Stimulated activated naive CD8-positive, alpha-beta T cell treated with anti-CD3 and anti-CD28 coated beads, Interleukin-15, Interleukin-2, amounts not matched to agents 100 ng/mL and 50 ng/mL, for 24 hours (primary cell): ENCODE measurements around the gene SLCO2B1.

Experiments used
- H3K27ac Mint-ChIP-seq: one replicate; pipeline ENCODE4 v1.8.0; 2021; ENCODE audit warnings: mild to moderate bottlenecking, mixed read lengths
- H3K27me3 Mint-ChIP-seq: one replicate; pipeline ENCODE4 v1.8.0; 2021; ENCODE audit warnings: mixed read lengths
- H3K36me3 Mint-ChIP-seq: one replicate; pipeline ENCODE4 v1.8.0; 2021; ENCODE audit warnings: low read depth, mixed read lengths
- H3K4me1 Mint-ChIP-seq: one replicate; pipeline ENCODE4 v1.8.0; 2021; ENCODE audit warnings: low read depth, mixed read lengths
- H3K4me3 Mint-ChIP-seq: one replicate; pipeline ENCODE4 v1.8.0; 2021; ENCODE audit warnings: mild to moderate bottlenecking, mixed read lengths
- H3K9me3 Mint-ChIP-seq: one replicate; pipeline ENCODE4 v1.8.0; 2021; ENCODE audit warnings: mixed read lengths

The SLCO2B1 gene

DNA sequence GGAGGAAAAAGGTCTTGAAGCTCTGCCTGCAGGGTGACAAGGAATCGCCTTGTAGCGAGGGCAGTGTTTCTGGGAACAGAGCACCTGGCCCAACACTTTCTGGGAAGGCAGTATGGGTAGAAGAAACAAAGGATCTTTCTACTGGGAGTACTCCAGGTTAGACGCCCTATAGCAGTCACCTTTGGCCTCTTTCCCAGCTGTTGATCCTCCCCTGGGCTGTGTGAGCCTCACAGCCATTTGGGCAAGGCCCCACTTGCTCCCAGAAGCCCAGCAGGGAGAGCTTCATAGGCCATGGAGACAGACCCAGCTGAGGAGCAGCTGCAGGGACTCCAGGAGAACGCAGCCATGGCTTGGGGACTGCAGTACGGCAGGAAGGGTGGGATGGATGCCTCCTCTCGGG, 1.2 kb downstream of the SLCO2B1 start:
- Mint-ChIP-seq H3K4me1 (no peaks in the 10 kb centered on the region), H3K27ac (no peak overlapping the region), H3K4me3 (no peak overlapping the region), H3K36me3 (no peaks in the 10 kb centered on the region), H3K9me3 (no peaks in the 10 kb centered on the region), H3K27me3 (no peaks in the 10 kb centered on the region)

DNA sequence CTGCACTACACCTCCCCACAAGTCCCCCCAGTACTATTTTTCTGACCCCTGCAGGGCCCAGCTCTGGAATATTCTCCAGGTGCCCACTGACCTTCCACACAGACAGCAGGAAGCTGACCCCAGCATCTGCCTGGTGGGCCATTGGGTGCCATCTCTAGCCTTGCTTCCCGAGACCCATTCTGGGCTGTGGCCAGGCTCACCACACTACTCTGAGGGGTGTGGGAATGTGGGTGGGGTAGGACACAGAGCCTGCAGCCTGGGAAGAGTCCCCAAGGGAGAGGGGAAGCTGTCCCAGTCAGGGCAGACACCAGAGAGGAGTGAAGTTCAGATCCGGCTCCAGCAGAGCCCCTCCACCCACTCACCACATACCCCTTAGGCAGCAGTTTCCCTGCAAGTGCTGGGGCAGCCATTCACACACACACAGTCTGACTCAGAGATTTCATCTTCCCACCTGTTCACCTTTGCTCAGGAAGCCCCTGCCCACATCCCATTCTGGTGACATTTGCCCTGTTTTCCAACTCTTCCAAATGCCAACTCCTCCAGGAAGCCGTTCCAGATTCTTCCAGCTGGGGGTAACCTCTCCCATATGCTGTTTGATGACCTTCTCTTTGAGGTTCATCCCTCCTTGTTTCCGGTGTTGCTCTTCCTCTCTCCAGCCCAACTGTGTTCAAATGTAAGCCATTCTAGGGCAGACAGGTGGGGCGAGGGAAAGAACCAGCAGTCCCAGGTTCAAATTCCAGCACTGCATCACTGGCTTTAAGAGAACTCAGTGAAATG, 1.9 kb downstream of the SLCO2B1 start:
- no peak overlapping the region for H3K4me3 Mint-ChIP-seq
- H3K9me3 Mint-ChIP-seq: no peaks in the 10 kb centered on the region
- no peaks in the 10 kb centered on the region for H3K4me1 Mint-ChIP-seq
- H3K36me3 Mint-ChIP-seq: no peaks in the 10 kb centered on the region
- no peak overlapping the region for H3K27ac Mint-ChIP-seq
- no peaks in the 10 kb centered on the region for H3K27me3 Mint-ChIP-seq

DNA sequence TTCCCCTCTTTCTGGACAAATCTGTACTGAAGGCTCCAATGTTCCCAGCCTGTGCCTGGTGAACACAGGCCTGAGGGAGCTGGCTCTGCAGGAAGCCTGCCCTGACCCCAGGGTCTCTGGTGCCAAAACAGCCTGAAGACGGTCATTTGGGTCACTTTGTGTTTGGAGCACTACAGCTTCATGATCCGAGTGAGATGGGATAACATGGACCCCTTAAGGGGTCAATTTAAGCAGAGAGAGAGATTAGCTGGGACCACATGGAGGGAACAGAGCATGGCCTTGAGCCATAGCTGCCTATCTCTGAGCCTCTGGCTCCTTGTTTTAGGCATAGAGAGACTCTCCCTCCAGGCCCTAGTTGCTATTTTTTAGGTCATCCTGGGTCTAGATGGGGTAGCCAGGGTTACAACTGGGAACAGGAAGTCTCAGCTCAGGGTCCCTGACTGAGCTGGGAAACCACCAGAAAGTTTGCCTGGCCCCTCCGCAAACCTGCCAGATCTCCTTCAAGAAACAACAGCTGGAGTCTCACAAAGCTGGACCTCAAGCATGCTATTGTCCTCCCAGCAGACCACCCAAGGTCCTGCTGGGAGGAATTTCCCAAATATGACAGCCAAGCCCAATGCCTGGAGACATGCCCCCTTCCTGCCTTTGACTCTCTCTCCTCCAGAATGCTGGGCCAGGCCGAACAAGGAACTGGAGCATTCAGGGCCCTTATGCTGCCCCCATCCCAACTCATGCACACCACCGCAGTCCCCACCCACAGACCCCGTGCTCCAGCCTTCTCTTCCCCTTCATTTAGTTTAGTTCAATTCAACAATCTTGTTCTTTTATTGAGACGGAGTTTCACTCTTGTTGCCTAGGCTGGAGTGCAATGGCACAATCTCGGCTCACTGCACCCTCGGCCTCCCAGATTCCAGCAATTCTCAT, 4.0 kb downstream of the SLCO2B1 start:
- Mint-ChIP-seq H3K9me3 (no peaks in the 10 kb centered on the region), H3K4me3 (no peak overlapping the region), H3K27me3 (no peaks in the 10 kb centered on the region), H3K36me3 (no peaks in the 10 kb centered on the region), H3K4me1 (no peaks in the 10 kb centered on the region), H3K27ac (no peak overlapping the region)

DNA sequence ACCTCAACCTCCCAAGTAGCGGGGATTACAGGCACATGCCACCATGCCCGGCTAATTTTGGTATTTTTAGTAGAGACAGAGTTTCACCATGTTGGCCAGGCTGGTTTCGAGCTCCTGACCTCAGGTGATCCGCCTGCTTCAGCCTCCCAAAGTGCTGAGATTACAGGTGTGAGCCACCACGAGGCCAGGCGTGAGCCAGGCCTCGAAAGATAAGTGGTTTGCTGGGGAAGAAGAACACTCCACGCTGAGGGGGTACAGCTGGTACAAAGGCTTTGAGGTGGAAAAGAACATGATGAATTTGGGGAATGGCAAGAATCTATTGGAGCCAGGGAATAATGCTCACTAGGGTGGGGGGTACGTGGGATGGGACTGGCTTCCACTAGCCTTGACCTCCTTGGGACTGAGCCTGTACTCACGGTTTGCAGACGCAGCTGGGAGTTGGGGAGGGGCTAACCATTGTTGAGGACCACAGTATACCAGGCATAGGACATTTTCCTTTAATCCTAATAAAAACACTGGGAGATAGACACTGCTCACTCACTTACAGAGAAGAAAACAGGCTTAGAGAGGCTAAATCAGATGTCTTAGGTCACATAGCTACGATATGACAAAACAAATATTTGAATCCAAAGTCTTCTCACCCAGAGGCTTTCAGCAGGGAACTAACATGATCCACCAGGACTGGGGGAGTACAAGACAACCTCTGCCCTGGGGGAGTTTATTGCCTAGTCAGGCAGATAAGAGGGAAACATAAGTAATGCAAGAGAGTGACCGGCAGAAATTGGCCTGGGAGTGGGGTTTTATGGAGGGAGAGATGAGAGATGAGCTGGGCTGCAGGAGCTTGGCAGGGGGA, 4.9 kb downstream of the SLCO2B1 start:
- no peak overlapping the region for H3K27ac Mint-ChIP-seq
- H3K4me3 Mint-ChIP-seq: no peak overlapping the region
- no peaks in the 10 kb centered on the region for H3K36me3 Mint-ChIP-seq
- H3K27me3 Mint-ChIP-seq: no peaks in the 10 kb centered on the region
- no peaks in the 10 kb centered on the region for H3K4me1 Mint-ChIP-seq
- peaks cover 4% of the 10 kb centered on the region for H3K9me3 Mint-ChIP-seq

DNA sequence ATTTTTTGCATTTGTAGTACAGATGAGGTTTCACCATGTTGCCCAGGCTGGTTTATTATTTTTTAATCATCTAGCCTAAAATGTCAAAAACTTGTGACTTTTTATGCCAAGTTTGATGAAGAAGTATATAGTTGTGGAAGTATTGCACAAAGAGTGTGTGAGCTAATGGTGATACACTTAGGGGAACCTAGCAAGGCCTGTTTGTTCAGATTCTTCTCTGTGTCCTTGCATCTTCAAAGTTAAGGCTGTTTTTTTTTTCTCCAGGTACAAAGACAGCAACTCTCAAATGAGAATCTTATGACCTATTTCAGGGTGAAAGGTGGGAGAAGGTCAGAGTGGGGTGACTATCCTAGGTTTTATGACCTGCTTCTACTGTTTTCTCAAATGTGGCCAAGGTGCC, 7.3 kb downstream of the SLCO2B1 start:
- Mint-ChIP-seq H3K27ac (no peak overlapping the region), H3K9me3 (peaks cover 9% of the 10 kb centered on the region), H3K4me3 (no peak overlapping the region), H3K4me1 (no peaks in the 10 kb centered on the region), H3K27me3 (no peaks in the 10 kb centered on the region), H3K36me3 (no peaks in the 10 kb centered on the region)

DNA sequence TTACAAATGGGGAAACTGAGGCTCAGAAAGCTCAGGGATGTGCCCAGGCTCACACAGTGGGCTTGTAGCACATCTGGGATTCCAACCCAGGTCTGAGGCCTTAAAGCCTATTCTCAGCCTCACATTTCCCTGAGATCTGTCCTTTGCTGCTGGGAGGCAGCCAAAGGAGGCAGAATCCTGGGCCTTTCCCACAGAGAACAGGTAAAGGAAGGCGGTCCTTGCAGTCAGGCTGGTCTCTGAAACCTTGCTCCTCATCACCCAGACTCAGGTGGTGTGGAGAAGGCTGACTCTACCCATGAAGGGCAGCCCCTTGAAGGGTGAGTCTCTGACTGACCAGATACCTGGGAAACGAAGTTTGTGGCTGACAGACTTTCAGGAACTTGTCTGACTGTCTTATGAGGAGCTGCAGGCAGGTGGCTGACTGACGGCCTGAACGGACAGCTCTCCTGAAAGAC, 7.8 kb downstream of the SLCO2B1 start:
- no peaks in the 10 kb centered on the region for H3K36me3 Mint-ChIP-seq
- H3K4me1 Mint-ChIP-seq: no peaks in the 10 kb centered on the region

DNA sequence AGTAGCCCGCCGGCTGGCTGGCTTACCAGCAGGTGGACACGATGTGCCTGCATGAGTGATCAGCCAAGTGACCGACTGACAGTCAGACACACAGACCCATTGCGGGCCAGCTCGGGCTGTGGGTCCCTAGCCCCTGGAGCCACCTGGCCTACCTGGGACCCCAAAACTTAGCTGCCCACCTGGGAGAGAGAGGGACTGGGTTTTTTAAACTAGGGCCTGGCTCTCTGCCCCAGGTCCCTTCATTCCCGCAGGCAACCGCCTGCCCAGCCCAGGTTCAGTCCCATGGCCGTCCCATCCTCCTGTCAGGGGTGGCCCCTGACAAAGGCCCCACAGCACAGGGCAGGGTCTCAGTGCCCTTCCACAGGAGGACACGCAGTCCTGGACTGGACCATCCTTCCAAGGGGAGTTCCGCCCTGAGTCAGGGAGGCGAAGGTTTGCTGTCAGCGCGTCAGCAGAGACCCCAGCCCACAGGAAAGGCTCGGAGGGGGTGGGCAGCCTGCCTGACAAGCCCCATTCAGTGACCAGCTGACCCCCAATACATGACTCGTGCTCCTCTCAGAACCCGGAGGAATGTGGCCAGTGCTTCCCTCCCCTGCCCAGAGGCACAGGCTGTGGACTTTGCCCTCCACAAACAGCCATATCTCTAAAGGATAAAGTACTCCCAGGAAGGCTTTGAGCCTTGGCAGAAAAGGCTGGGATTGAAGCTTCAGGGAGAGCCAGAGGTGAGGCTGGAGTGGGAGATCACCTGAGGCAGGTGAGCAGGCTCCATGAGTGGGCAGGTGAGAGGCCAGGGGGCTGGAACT, 8.4 kb downstream of the SLCO2B1 start:
- Mint-ChIP-seq H3K27ac (no peak overlapping the region), H3K4me1 (no peaks in the 10 kb centered on the region)

More for the DNA sequence above, 7.8 kb downstream of the SLCO2B1 start:
- Mint-ChIP-seq H3K27ac (no peak overlapping the region), H3K27me3 (no peaks in the 10 kb centered on the region), H3K4me3 (no peak overlapping the region), H3K9me3 (peaks cover 9% of the 10 kb centered on the region)

DNA sequence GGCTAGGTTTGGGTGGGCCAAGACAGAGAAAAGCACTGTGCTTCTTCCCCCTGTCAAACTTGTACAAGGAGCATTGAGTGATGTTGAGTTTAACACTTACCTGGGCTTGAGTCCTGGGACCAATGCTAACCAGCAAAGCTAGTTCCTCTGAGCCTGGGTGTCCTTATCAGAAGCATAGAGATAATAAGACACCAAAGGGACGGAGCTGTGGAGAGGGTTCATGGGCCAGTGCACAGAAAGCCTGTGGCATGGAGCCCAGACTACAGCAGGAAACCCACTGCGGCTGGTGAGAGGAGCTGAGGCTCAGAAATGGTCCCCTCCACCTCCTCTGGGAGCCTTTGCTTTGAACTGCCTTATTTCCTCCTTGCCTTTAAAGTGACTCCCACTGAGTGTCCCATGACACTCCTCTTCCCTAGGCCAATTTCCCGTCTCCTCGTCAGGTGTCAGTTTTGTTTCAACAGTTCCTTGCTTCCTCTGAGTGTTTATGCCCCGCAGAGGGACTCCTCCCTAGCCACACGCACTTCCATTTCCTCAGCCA, 9.4 kb downstream of the SLCO2B1 start:
- no peak overlapping the region for H3K27ac Mint-ChIP-seq
- no peaks in the 10 kb centered on the region for H3K4me1 Mint-ChIP-seq
- no peaks in the 10 kb centered on the region for H3K36me3 Mint-ChIP-seq
- peaks cover 9% of the 10 kb centered on the region for H3K9me3 Mint-ChIP-seq
- H3K27me3 Mint-ChIP-seq: no peaks in the 10 kb centered on the region
- H3K4me3 Mint-ChIP-seq: no peak overlapping the region

More for the DNA sequence above, 8.4 kb downstream of the SLCO2B1 start:
- H3K27me3 Mint-ChIP-seq: no peaks in the 10 kb centered on the region
- H3K36me3 Mint-ChIP-seq: no peaks in the 10 kb centered on the region
- H3K4me3 Mint-ChIP-seq: no peak overlapping the region
- peaks cover 9% of the 10 kb centered on the region for H3K9me3 Mint-ChIP-seq

DNA sequence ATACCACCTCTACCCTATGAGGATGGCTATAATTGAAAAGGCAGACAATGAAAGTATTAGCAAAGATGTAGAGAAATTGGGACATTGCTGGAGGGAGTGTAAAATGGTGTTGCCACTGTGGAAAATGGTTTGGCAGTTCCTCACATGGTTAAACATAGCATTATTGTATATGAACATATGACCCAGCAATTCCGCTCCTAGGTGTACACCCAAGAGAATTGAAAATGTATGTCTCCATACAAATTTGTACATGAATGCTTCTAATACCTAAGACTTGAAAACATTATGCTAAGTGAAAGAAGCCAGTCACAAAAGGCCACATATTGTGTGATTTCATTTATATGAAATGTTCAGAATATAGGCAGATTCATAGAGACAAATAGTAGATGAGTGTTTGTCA, 10.0 kb downstream of the SLCO2B1 start:
- Mint-ChIP-seq H3K27me3 (no peaks in the 10 kb centered on the region), H3K27ac (no peak overlapping the region), H3K36me3 (no peaks in the 10 kb centered on the region), H3K4me1 (no peaks in the 10 kb centered on the region), H3K4me3 (no peak overlapping the region), H3K9me3 (peaks cover 9% of the 10 kb centered on the region)

DNA sequence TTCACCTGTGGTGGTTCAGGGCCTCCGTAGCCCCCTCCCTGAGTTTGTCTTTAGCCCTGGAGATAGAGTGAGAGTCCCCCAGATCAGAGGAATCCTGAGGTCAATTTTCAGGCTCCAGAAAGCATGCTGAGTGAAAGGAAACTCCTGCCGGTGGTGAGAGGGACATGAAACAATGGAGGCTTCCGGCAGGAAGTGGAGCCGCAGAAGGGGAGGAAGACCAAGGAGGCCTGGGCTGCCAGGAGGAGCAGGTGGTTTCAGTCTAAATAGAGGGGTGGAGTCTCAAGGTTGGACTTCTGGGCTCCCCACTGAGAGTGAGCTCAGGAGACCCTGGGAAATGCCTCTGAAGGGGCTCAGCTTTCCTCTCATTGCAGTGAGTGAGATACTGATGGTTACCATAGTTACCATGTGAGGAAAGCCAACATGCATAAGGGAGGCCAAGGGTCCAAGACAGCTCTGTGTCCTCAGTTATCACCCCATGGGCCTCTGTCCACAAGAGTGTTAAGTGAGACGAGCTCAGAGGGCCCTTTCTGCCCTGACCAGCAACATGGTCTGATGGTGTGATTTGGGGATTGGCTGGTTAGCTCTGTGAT, 10.7 kb downstream of the SLCO2B1 start:
- Mint-ChIP-seq H3K36me3 (no peaks in the 10 kb centered on the region), H3K4me1 (no peaks in the 10 kb centered on the region), H3K4me3 (no peak overlapping the region), H3K27me3 (no peaks in the 10 kb centered on the region), H3K9me3 (peaks cover 9% of the 10 kb centered on the region), H3K27ac (no peak overlapping the region)

DNA sequence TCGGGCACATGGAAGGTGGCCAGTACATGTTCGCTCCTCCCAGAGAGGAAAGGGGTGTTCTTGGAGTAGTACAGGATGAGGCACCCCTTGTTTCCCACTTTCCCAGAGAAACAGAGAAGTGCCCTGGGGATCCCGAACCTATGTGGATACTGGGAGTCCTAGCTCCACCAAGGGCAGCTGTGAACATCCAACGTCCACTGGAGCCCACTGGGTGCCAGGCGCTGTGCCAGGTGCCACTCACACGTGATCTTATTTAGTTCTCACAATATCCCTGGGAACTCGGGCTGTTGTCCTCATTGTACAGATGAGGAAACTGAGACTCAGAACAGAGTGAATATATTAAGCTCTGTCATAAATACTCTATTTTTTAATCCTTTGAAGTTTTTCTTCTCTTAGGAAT, 12.0 kb downstream of the SLCO2B1 start:
- H3K36me3 Mint-ChIP-seq: no peaks in the 10 kb centered on the region

DNA sequence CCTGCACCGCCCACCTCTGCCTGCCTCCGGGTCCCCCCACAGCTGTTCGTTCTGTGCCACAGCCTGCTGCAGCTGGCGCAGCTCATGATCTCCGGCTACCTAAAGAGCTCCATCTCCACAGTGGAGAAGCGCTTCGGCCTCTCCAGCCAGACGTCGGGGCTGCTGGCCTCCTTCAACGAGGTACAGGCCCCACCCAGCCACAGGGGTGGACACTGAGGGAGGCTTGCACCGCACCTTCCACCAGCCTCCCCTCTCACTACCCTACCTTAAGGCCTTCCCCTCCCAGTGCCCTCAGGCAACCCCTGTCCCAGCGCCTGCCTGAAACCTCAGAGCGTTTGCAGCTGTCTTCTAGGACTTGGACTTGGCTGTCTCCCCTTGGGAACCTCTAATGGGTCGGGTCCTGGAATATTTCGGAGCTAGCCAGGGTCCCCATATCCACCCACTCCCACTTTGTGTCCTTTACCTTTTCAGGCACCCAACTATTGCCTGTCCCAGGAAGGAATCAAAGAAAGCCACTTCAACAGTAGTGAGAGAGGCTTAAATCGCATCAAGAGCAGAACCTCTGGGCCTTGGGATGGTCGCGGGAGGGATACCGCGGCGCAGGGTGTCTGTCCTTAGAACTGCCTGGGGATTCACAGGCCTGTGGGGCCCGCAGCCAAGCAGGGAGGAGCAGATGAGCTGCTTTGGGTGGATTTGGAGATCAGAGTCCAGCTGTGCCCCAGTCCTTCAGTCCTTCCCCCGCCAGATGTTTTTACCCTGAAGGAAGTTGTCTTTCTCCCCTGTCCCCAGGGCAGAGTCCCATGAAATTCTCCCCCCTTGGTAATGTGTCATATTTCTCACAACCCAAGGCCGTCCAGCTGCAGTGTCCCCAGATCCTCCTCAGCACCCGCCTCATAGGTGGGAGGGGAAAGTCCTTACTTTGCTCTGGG, 13.3 kb downstream of the SLCO2B1 start:
- Mint-ChIP-seq H3K27ac (no peak overlapping the region), H3K4me3 (no peak overlapping the region), H3K4me1 (no peaks in the 10 kb centered on the region), H3K36me3 (no peaks in the 10 kb centered on the region), H3K27me3 (no peaks in the 10 kb centered on the region), H3K9me3 (peaks cover 9% of the 10 kb centered on the region)

More for the DNA sequence above, 12.0 kb downstream of the SLCO2B1 start:
- H3K27ac Mint-ChIP-seq: no peak overlapping the region
- no peaks in the 10 kb centered on the region for H3K27me3 Mint-ChIP-seq
- H3K4me1 Mint-ChIP-seq: no peaks in the 10 kb centered on the region
- H3K9me3 Mint-ChIP-seq: peaks cover 9% of the 10 kb centered on the region
- no peak overlapping the region for H3K4me3 Mint-ChIP-seq

DNA sequence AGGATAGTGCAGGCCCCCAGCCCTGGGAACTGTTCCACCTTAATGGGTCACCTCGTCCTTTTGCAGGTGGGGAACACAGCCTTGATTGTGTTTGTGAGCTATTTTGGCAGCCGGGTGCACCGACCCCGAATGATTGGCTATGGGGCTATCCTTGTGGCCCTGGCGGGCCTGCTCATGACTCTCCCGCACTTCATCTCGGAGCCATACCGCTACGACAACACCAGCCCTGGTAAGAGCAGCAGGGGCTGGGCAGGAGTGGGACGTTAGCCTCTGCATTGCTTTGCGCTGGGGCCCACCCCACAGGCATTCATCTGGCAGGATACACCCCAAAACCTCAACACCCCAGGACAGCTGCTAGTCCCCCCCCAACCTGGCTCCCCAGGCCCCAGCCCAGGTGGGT, 14.8 kb downstream of the SLCO2B1 start:
- no peaks in the 10 kb centered on the region for H3K27me3 Mint-ChIP-seq
- no peaks in the 10 kb centered on the region for H3K4me1 Mint-ChIP-seq

More for the DNA sequence above, 14.8 kb downstream of the SLCO2B1 start:
- H3K27ac Mint-ChIP-seq: no peak overlapping the region
- no peaks in the 10 kb centered on the region for H3K36me3 Mint-ChIP-seq
- no peak overlapping the region for H3K4me3 Mint-ChIP-seq
- H3K9me3 Mint-ChIP-seq: peaks cover 6% of the 10 kb centered on the region
